Subcutaneous adipose tissue (tissue), 4 donors: ENCODE data around the gene RUNX3. TPM values are rescaled to one million over a fixed set of nuclear protein-coding genes. Genes with fewer than 3 reads are reported as not detected.

Source experiments
- total RNA-seq, 4 donors: library from RNA; depleted of rRNA; stranded (reverse); fragments of >200 nt; gene quantifications; one replicate each; pipeline ENCODE4 v1.1.0, GENCODE V29; 2016
- TF ChIP-seq, protein P1 (sequence below): fragments of 450-650 bp; IDR thresholded peaks from one replicate; pipeline ENCODE4 v1.5.1; 2016; ENCODE audit warnings: low read depth, mild to moderate bottlenecking, control low read depth, antibody characterized with exemption, moderate library complexity

RUNX3 gene
- total RNA-seq, 4 donors from 2014 or later = 0.19 to 5.4 (median 3.0) TPM

DNA sequence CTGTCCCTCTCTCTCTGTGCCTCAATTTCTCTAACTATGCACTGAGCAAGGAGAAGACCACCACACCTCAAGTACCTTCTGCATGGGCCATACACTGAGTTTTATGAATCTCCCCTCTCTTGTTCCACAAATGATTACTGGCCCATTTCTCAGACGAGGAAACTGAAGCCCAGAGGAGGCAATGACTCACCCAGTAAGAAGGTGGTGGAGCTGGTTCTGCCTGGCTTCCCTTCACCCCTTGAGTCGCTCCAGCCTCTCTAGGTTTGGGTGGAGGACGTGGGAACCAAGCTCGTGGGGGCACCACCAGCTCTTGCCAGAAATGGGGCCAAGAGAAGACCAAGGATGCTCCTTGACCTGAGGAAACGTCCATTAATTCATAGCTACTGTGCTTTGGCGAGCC lies 21.3 kb upstream of the RUNX3 start:
- TF ChIP-seq, protein P1, sequence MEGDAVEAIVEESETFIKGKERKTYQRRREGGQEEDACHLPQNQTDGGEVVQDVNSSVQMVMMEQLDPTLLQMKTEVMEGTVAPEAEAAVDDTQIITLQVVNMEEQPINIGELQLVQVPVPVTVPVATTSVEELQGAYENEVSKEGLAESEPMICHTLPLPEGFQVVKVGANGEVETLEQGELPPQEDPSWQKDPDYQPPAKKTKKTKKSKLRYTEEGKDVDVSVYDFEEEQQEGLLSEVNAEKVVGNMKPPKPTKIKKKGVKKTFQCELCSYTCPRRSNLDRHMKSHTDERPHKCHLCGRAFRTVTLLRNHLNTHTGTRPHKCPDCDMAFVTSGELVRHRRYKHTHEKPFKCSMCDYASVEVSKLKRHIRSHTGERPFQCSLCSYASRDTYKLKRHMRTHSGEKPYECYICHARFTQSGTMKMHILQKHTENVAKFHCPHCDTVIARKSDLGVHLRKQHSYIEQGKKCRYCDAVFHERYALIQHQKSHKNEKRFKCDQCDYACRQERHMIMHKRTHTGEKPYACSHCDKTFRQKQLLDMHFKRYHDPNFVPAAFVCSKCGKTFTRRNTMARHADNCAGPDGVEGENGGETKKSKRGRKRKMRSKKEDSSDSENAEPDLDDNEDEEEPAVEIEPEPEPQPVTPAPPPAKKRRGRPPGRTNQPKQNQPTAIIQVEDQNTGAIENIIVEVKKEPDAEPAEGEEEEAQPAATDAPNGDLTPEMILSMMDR = no peak

DNA sequence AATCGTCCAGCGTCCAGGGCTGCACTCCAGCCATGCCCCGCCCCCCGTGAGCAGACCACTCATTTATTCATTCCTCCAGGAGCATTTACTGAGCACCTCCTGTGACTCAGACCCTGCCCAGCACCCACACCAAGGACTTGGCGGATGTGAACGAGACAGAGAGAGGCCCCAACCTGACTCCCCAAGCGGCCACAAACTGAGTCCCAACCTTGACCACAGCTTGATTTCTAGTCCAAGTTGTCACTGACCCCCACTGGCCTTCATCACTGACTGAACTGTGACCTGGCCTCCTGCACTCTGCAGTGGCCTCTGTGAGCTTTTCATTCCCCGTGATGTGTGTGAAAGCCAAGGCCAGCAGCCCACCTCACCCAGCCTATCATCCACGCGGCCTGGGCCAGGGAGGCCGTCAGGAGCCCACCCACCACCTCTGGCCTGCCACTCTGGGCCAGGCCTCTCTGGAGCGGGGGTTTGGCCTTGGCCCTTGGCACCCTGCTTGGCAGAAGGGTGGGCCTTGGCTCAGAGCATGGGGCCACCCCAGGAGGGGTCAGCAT lies 19.3 kb upstream of the RUNX3 start:
- TF ChIP-seq, protein P1 = no peak

DNA sequence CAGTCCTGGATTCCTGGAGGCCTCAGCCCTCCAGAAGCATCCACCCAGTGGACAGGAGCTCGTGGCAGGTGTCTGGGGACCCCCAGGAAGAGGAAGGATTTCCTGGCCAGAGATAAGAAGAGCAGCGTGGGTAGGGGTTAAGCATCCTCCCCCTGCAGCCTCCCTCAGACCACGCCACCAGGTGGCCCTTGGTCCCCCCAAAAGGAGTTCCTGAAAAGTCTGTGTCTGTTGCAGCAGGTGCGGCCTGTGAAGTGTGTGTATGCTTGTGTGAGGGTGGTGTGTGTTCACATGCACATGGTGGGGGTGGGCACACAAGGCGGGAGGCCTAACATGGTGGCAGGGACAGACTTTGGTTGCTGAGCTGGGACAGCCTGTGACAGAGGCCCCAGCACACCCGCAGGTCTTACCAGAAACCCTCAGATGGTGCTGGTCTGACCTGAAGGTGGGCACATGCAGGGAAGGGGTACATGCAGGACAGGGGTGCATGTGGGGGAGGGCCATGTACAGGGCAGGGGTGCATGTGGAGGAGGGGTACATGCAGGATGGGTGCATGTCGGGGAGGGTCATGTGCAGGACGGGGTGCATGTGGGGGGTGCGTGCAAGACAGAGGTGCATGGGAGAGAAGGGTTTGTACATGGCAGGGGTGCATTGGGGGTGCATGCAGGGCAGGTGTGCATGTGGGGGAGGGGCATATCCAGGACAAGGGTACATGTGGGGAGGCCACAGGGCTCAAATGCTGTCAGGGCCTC lies 18.2 kb upstream of the RUNX3 start:
- TF ChIP-seq, protein P1 = no peak

DNA sequence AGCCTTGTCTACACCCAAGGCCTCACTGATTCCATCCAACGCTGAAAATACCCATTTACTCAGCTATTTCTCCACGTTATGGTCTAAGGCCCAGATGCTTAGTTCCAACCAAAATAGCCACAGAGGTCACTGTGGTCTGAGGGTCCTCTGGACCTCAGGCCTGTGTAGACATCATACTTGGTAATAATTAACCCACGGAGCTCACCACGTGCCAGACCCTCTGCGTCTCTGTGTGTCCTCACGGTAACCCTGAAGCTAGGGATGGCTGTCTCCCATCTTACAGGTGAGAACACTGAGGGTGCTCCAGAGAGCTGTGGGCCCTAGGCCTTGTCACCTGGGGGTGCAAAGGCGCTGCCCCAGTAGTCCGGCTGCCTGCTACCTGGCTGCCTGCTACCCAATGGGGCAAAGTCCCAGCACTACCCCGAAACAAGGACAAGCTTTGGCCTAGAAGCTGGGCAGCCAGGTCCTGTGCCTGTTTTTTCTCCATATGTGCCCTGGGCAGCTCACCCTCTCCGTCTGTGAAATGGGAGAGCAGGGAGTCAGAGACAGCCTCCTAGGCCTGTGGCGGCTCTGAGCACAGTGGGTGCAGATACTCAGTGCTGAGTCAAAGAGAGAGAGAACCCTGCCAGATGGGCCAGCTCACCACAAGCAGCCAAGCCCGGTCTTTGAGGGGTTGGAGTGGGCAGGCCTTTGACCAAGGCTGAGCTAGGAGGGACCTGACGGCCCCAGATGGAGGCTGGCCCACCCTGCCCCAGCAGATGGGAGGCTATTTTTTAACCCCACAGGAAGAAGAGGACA lies 17.0 kb upstream of the RUNX3 start:
- TF ChIP-seq, protein P1 = no peak

DNA sequence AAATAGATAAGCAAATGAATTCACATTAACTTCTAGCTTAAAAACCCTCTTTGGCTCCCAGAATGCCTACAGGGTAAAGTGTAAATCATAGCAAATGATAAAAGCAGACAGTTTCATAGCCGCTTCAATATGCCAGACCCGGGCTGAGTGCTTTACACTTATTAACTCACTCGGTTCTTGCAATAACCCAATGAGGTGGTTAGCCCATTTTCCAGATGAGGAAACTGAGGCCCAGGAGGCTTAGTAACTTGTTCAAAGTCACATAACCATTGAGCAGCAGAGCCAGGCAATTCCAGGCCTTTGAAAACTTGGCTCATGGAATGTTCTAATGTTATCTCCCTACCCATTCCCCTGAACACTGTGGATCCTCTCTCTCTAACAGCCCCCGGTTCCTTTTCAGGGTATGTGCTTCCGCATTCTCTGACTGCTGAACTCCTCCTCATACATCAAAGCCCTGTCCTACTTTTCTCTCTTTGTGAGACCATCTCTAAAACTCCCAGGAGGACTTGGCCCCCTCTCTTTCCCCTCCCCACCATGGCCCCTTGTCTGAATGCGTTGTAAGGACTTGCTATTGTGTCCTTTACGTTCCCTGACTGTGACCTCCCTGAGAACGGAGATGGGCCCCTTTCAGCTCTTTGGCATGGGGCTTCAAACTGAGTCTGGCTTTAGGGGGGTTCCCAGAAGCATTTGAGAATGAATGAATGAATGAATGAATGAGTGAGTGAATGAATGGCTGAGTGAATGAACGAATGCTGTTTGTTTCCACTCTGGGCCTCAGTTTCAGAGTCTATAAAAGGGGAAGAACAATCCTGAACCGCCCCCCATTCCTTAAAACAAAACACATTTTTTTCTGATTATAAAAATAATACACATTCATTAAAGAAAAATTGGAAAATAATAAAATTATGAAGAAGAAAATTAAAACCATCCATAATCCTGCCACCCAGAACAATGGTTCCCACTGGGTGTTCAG lies 15.6 kb upstream of the RUNX3 start:
- TF ChIP-seq, protein P1 = no peak

DNA sequence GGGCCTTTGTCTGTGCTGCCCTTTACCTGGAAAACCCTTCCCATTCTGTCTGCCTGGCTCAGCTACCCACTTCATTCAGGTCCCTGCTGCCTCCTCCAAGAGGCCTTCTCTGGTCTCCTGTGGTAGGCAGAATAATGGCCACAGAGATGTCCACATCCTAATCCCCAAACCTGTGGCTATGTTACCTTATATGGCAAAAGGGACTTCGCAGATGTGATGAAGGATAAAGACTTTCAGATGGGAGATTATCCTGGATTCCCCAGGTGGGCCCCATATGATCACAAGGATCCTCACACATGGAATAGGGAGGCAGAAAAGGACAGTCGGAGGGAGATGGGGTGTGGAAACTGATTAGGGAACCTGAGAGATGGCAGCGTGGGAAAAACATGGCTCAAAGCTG lies 14.2 kb upstream of the RUNX3 start:
- TF ChIP-seq, protein P1 = no peak
